NCI-H2171 (cell line): ENCODE measurements around the gene MAN1C1.

Experiments
- DNase-seq: peaks from one replicate; lab custom pipeline; 2025; lab: John Stamatoyannopoulos, UW

Gene MAN1C1

GRCh38 chr1:25804244-25804963 lies 187.8 kb downstream of the MAN1C1 start:
- no peak for DNase-seq

GRCh38 chr1:25804964-25805862 lies 188.6 kb downstream of the MAN1C1 start:
- DNase-seq: no peak

- DNase-seq: no peak
Measured at GRCh38 chr1:25805863-25806225, 189.3 kb downstream of the MAN1C1 start.

GRCh38 chr1:25806418-25806817 lies 189.8 kb downstream of the MAN1C1 start:
- DNase-seq: no peak

GRCh38 chr1:25807480-25808390 lies 191.1 kb downstream of the MAN1C1 start:
- DNase-seq: no peak

GRCh38 chr1:25808481-25809244 lies 192.1 kb downstream of the MAN1C1 start:
- no peak for DNase-seq

- DNase-seq: no peak
Measured at GRCh38 chr1:25809283-25809926, 192.8 kb downstream of the MAN1C1 start.

GRCh38 chr1:25809929-25810328 lies 193.3 kb downstream of the MAN1C1 start:
- no peak for DNase-seq

- peak; percentile 50 for DNase-seq
Measured at GRCh38 chr1:25810341-25811299, 194.0 kb downstream of the MAN1C1 start.

- DNase-seq: no peak
Measured at GRCh38 chr1:25811384-25812082, 194.9 kb downstream of the MAN1C1 start.

- DNase-seq: no peak
Measured at GRCh38 chr1:25813071-25813733, 196.6 kb downstream of the MAN1C1 start.

GRCh38 chr1:25813734-25814471 lies 197.3 kb downstream of the MAN1C1 start:
- DNase-seq: no peak

GRCh38 chr1:25814549-25815087 lies 198.0 kb downstream of the MAN1C1 start:
- no peak for DNase-seq

- no peak for DNase-seq
Measured at GRCh38 chr1:25815208-25816111, 198.9 kb downstream of the MAN1C1 start.

- no peak for DNase-seq
Measured at GRCh38 chr1:25816112-25816718, 199.6 kb downstream of the MAN1C1 start.
